SU-DHL-6 (cell line): Measurements from ENCODE around the gene SNCA.

ENCODE experiments used
- H2AFZ ChIP-seq: fragments of 200-600 bp; sonication (generic); 2 replicates; pipeline ENCODE4 v1.6.1; 2014; ENCODE audit warnings: low read depth, mild to moderate bottlenecking, moderate library complexity, mixed read lengths, antibody characterized with exemption, low read length; ENCODE audit not compliant: severe bottlenecking
- H3F3A ChIP-seq: fragments of 200-600 bp; shearing (Covaris generic); 2 replicates; pipeline ENCODE4 v1.6.0; 2016; ENCODE audit warnings: antibody characterized with exemption, mild to moderate bottlenecking; ENCODE audit not compliant: insufficient read depth
- H3K27ac ChIP-seq: fragments of 200-600 bp; sonication (generic); 2 replicates; pipeline ENCODE4 v1.5.1; 2016; ENCODE audit warnings: low read depth, mild to moderate bottlenecking, low read length, moderate library complexity, mixed read lengths
- H3K27me3 ChIP-seq: fragments of 200-600 bp; sonication (generic), shearing (Covaris generic); 2 replicates; pipeline ENCODE4 v1.6.0; 2014; ENCODE audit warnings: mild to moderate bottlenecking, low read length
- H3K36me3 ChIP-seq: fragments of 200-600 bp; sonication (generic); 2 replicates; pipeline ENCODE4 v1.6.1; 2014; ENCODE audit warnings: mild to moderate bottlenecking, low read length, mixed read lengths
- H3K4me2 ChIP-seq: fragments of 300-600, 200-600 bp; shearing (Covaris generic), sonication (generic); 2 replicates; pipeline ENCODE4 v1.6.0; 2014; ENCODE audit warnings: low read length, low read depth, mild to moderate bottlenecking; ENCODE audit not compliant: poor library complexity, severe bottlenecking
- H3K4me3 ChIP-seq: fragments of 200-600 bp; sonication (generic); 2 replicates; pipeline ENCODE4 v1.5.1; 2014; ENCODE audit warnings: antibody characterized with exemption, low read length, mild to moderate bottlenecking, mixed read lengths; ENCODE audit not compliant: insufficient read depth, poor library complexity, severe bottlenecking
- H3K79me2 ChIP-seq: fragments of 200-600 bp; sonication (generic); 2 replicates; pipeline ENCODE4 v1.6.1; 2014; ENCODE audit warnings: mild to moderate bottlenecking, low read length, moderate library complexity; ENCODE audit not compliant: insufficient read depth
- H3K9ac ChIP-seq: fragments of 200-600 bp; sonication (generic); 2 replicates; pipeline ENCODE4 v1.7.0; 2014; ENCODE audit warnings: mild to moderate bottlenecking, low read length
- H3K9me2 ChIP-seq: fragments of 200-600 bp; sonication (generic); replicated peaks from 2 replicates; pipeline ENCODE4 v1.6.1; 2014; ENCODE audit warnings: low read length; ENCODE audit not compliant: insufficient read depth
- H3K9me3 ChIP-seq: fragments of 200-600 bp; sonication (generic); 2 replicates; pipeline ENCODE4 v1.6.1; 2014; ENCODE audit warnings: low read length, mixed read lengths; ENCODE audit not compliant: insufficient read depth
- H4K20me1 ChIP-seq: fragments of 200-600 bp; sonication (generic); 2 replicates; pipeline ENCODE4 v1.6.1; 2014; ENCODE audit warnings: low read depth, mild to moderate bottlenecking, antibody characterized with exemption, low read length, moderate library complexity, mixed read lengths
- EZH2phosphoT487 ChIP-seq: fragments of 200-600 bp; sonication (generic), shearing (Covaris generic); conservative IDR thresholded peaks from 2 replicates; pipeline ENCODE4 v1.6.1; 2018; ENCODE audit warnings: mild to moderate bottlenecking, antibody characterized with exemption, low read length, moderate library complexity, mixed read lengths
- TF ChIP-seq, protein P1 (sequence below): fragments of 200-600 bp; sonication (generic); IDR thresholded peaks from one replicate; pipeline ENCODE4 v1.5.1; 2017; ENCODE audit warnings: antibody characterized with exemption, mild to moderate bottlenecking, low read length, moderate library complexity; ENCODE audit not compliant: insufficient read depth, poor library complexity, severe bottlenecking

Gene SNCA

GRCh38 chr4:89722517-89722916 lies 114.4 kb downstream of the SNCA start:
- no peak overlapping the region for H3K4me2 ChIP-seq
- H2AFZ ChIP-seq = no peak overlapping the region
- H3K9ac ChIP-seq = no peak overlapping the region
- TF ChIP-seq EZH2phosphoT487 = no peak
- TF ChIP-seq, protein P1, sequence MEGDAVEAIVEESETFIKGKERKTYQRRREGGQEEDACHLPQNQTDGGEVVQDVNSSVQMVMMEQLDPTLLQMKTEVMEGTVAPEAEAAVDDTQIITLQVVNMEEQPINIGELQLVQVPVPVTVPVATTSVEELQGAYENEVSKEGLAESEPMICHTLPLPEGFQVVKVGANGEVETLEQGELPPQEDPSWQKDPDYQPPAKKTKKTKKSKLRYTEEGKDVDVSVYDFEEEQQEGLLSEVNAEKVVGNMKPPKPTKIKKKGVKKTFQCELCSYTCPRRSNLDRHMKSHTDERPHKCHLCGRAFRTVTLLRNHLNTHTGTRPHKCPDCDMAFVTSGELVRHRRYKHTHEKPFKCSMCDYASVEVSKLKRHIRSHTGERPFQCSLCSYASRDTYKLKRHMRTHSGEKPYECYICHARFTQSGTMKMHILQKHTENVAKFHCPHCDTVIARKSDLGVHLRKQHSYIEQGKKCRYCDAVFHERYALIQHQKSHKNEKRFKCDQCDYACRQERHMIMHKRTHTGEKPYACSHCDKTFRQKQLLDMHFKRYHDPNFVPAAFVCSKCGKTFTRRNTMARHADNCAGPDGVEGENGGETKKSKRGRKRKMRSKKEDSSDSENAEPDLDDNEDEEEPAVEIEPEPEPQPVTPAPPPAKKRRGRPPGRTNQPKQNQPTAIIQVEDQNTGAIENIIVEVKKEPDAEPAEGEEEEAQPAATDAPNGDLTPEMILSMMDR = no peak
- no peaks in the 10 kb centered on the region for H3K79me2 ChIP-seq
- H3K9me3 ChIP-seq = no peaks in the 10 kb centered on the region
- no peak overlapping the region for H3K4me3 ChIP-seq
- no peaks in the 10 kb centered on the region for H4K20me1 ChIP-seq
- H3F3A ChIP-seq = no peaks in the 10 kb centered on the region
- H3K9me2 ChIP-seq = no peaks in the 10 kb centered on the region
- H3K36me3 ChIP-seq = no peaks in the 10 kb centered on the region
- no peaks in the 10 kb centered on the region for H3K27me3 ChIP-seq
- H3K27ac ChIP-seq = no peak overlapping the region

GRCh38 chr4:89720981-89721380 lies 116.0 kb downstream of the SNCA start:
- Histone ChIP-seq H3K4me3 (no peak overlapping the region), H4K20me1 (no peaks in the 10 kb centered on the region)

GRCh38 chr4:89719536-89720090 lies 117.3 kb downstream of the SNCA start:
- no peaks in the 10 kb centered on the region for H3K9me3 ChIP-seq
- no peak overlapping the region for H3K27ac ChIP-seq
- H4K20me1 ChIP-seq = no peaks in the 10 kb centered on the region
- H3K4me2 ChIP-seq = no peak overlapping the region
- H3K27me3 ChIP-seq = no peaks in the 10 kb centered on the region
- H3K9me2 ChIP-seq = no peaks in the 10 kb centered on the region
- TF ChIP-seq EZH2phosphoT487 = no peak
- TF ChIP-seq, protein P1 = no peak
- H3K9ac ChIP-seq = no peak overlapping the region
- H3K4me3 ChIP-seq = no peak overlapping the region
- H3F3A ChIP-seq = no peaks in the 10 kb centered on the region
- no peak overlapping the region for H2AFZ ChIP-seq
- no peaks in the 10 kb centered on the region for H3K36me3 ChIP-seq
- H3K79me2 ChIP-seq = no peaks in the 10 kb centered on the region

More at GRCh38 chr4:89720981-89721380, 116.0 kb downstream of the SNCA start:
- Histone ChIP-seq H3K9me2 (no peaks in the 10 kb centered on the region), H3K36me3 (no peaks in the 10 kb centered on the region), H3K27ac (no peak overlapping the region), H2AFZ (no peak overlapping the region), H3F3A (no peaks in the 10 kb centered on the region), H3K79me2 (no peaks in the 10 kb centered on the region), H3K9me3 (no peaks in the 10 kb centered on the region), H3K4me2 (no peak overlapping the region), H3K27me3 (no peaks in the 10 kb centered on the region), H3K9ac (no peak overlapping the region)
- TF ChIP-seq EZH2phosphoT487 = no peak
- TF ChIP-seq, protein P1 = no peak
